HG03460 (cell line): ENCODE measurements around the gene KCNMB2.

Source experiments
- ATAC-seq: cut with Tn5 transposase; IDR thresholded peaks from one replicate; pipeline ENCODE4 v1.9.1; 2021; ENCODE audit not compliant: unreplicated experiment

Gene KCNMB2

GRCh38 chr3:178634975-178635374 is 98.7 kb downstream of the KCNMB2 start:
- ATAC-seq: no peak

- no peak for ATAC-seq
These were observed 101.6 kb downstream of the KCNMB2 start for GRCh38 chr3:178637802-178638201.

- ATAC-seq: no peak
These were observed 109.3 kb downstream of the KCNMB2 start for GRCh38 chr3:178645503-178645902.

- no peak for ATAC-seq
These were observed 110.1 kb downstream of the KCNMB2 start for GRCh38 chr3:178646186-178646862.

- no peak for ATAC-seq
These were observed 119.3 kb downstream of the KCNMB2 start for GRCh38 chr3:178655488-178655887.

- no peak for ATAC-seq
These were observed 122.6 kb downstream of the KCNMB2 start for GRCh38 chr3:178658694-178659325.

GRCh38 chr3:178663201-178663934 is 127.1 kb downstream of the KCNMB2 start:
- ATAC-seq: no peak

GRCh38 chr3:178665747-178666146 is 129.5 kb downstream of the KCNMB2 start:
- ATAC-seq: no peak

- no peak for ATAC-seq
These were observed 132.9 kb downstream of the KCNMB2 start for GRCh38 chr3:178669022-178669601.

GRCh38 chr3:178669758-178670157 is 133.5 kb downstream of the KCNMB2 start:
- no peak for ATAC-seq

GRCh38 chr3:178671377-178671776 is 135.1 kb downstream of the KCNMB2 start:
- ATAC-seq: peak; percentile 34

- ATAC-seq: peak; percentile 43
These were observed 135.6 kb downstream of the KCNMB2 start for GRCh38 chr3:178671791-178672190.

- ATAC-seq: no peak
These were observed 136.0 kb downstream of the KCNMB2 start for GRCh38 chr3:178672275-178672674.

GRCh38 chr3:178673529-178673928 is 137.3 kb downstream of the KCNMB2 start:
- no peak for ATAC-seq

GRCh38 chr3:178676077-178676476 is 139.8 kb downstream of the KCNMB2 start:
- ATAC-seq: no peak

GRCh38 chr3:178676942-178677790 is 140.9 kb downstream of the KCNMB2 start:
- peak; percentile 53 for ATAC-seq

GRCh38 chr3:178677961-178678360 is 141.7 kb downstream of the KCNMB2 start:
- no peak for ATAC-seq

- no peak for ATAC-seq
These were observed 143.8 kb downstream of the KCNMB2 start for GRCh38 chr3:178680037-178680436.

- ATAC-seq: no peak
These were observed 144.3 kb downstream of the KCNMB2 start for GRCh38 chr3:178680489-178680888.

- ATAC-seq: peak; percentile 68
These were observed 148.8 kb downstream of the KCNMB2 start for GRCh38 chr3:178684881-178685590.
